Bronchial epithelial cell (primary cell): Measurements from ENCODE around the gene CRTAC1. TPM values are rescaled to one million over a fixed set of nuclear protein-coding genes. Genes with fewer than 3 reads are reported as not detected.

Experiments used
- DNase-seq: peaks from one replicate; pipeline ENCODE4 v3.0.0-alpha.2; 2010; ENCODE audit warnings: low read depth
- FAIRE-seq: peaks from 2 replicates; lab custom pipeline; 2011; peaks lifted over from hg19 to GRCh38; lab: Jason Lieb, UNC
- H3K27me3 ChIP-seq: 2 replicates; pipeline ENCODE4 v1.5.1; 2011; ENCODE audit warnings: low read length; ENCODE audit not compliant: control insufficient read depth, insufficient read depth
- H3K36me3 ChIP-seq: 2 replicates; pipeline ENCODE4 v1.5.1; 2011; ENCODE audit warnings: low read length; ENCODE audit not compliant: control insufficient read depth, insufficient read depth
- H3K4me3 ChIP-seq: 2 replicates; pipeline ENCODE4 v1.5.1; 2011; ENCODE audit warnings: mild to moderate bottlenecking, low read depth, low read length, control low read depth
- CTCF ChIP-seq: IDR thresholded peaks from 2 replicates; pipeline ENCODE4 v1.5.1; 2011; ENCODE audit warnings: mild to moderate bottlenecking, moderate library complexity, low read length, control low read depth, inconsistent platforms; ENCODE audit not compliant: insufficient read depth, severe bottlenecking
- total RNA-seq: library from RNA; depleted of rRNA; stranded (reverse); fragments of >200 nt; gene quantifications from 2 replicates; pipeline ENCODE4 v1.2.1, GENCODE V29; 2014

Gene CRTAC1
- total RNA-seq, 1 donor from 2014 or later: not detected

- H3K36me3 ChIP-seq: no peaks in the 10 kb centered on the region
- TF ChIP-seq CTCF: no peak
- H3K4me3 ChIP-seq: no peak overlapping the region
- no peak for FAIRE-seq
- no peak for DNase-seq
- H3K27me3 ChIP-seq: peaks cover 3% of the 10 kb centered on the region
These were observed 60.8 kb downstream of the CRTAC1 start for GRCh38 chr10:97969538-97970079.

GRCh38 chr10:97964748-97965147, 65.7 kb downstream of the CRTAC1 start:
- TF ChIP-seq CTCF: no peak
- Histone ChIP-seq H3K36me3 (no peaks in the 10 kb centered on the region), H3K4me3 (no peak overlapping the region), H3K27me3 (peaks cover 2% of the 10 kb centered on the region)
- no peak for FAIRE-seq
- DNase-seq: no peak

GRCh38 chr10:97961945-97962344, 68.5 kb downstream of the CRTAC1 start:
- Histone ChIP-seq H3K27me3 (peaks cover 2% of the 10 kb centered on the region), H3K4me3 (no peak overlapping the region), H3K36me3 (no peaks in the 10 kb centered on the region)
- TF ChIP-seq CTCF: no peak
- FAIRE-seq (no peak), DNase-seq (peak; percentile 25)

GRCh38 chr10:97960269-97961056, 70.0 kb downstream of the CRTAC1 start:
- Histone ChIP-seq H3K36me3 (no peaks in the 10 kb centered on the region), H3K4me3 (no peak overlapping the region), H3K27me3 (peaks cover 2% of the 10 kb centered on the region)
- FAIRE-seq (no peak), DNase-seq (no peak)
- no peak for TF ChIP-seq CTCF

DNA sequence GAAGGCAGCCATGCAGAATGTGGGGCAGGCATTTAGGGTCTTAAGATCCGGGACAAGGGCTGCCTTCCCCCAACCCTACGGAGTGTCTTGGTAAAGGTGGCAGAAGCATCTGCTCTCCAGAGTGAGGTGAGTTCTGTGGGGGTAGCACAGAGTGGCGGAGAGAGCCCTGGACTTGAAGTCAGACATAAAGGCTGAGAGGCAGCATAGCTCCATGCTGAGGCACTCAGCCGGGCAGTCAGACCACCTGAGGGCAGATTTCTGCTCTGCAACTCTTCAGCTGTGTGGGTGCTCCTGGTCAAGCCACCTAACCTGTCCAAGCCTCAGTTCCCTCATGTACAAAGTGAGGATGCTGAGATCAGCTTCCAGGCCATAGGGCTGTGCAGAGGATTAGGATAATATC, 81.0 kb downstream of the CRTAC1 start:
- FAIRE-seq (no peak), DNase-seq (no peak)
- Histone ChIP-seq H3K27me3 (no peaks in the 10 kb centered on the region), H3K36me3 (no peaks in the 10 kb centered on the region), H3K4me3 (no peak overlapping the region)
- no peak for TF ChIP-seq CTCF
